Stimulated activated CD8-positive, alpha-beta memory T cell treated with anti-CD3 and anti-CD28 coated beads, Interleukin-4, amount 100 ng/mL, for 48 hours (primary cell): Measurements from ENCODE around the gene EDDM13.
"Not testable (repeated sequence)": the region's sequence is repeated elsewhere in the genome, so short reads cannot be mapped to it uniquely, and the experiment has no call there.

ENCODE experiments used
- DNase-seq: peaks from one replicate; pipeline ENCODE4 v3.0.0-alpha.2; 2020

EDDM13 gene, protein sequence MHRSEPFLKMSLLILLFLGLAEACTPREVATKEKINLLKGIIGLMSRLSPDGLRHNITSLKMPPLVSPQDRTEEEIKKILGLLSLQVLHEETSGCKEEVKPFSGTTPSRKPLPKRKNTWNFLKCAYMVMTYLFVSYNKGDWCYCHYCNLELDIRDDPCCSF

DNA sequence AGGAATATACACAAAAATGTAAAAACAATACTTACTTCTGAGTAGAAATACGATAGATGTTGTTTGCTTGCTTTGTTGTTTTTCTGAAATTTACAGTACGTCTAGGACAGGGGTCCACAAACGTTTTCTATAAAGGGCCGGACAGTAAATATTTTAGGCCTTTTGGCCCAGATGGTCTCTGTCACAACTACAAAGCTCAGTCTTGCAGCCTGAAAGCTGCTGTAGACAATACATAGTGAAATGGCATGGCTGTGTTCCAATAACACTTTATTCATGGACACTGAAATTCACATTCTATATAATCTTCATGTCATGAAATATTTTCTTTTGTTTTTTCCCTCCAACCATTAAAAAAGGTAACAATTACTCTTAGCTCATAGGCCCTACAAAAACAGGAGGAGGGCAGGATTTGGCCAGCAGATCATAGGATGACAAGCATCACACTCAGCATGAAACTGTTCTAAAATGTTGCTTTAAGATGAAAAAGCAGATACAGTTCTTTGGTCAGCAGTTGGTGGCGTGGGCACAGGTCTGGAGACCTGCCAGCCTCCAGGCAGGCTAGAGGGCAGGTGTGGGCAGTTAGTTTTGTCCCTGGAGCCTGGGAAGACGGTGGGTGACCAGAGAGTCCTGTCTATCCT lies at the start of gene EDDM13:
Gene EDDM13, plus strand, starts transcription at position 588 of the 638 bp plus-strand sequence. CDS start 87 bp downstream, outside the sequence.
- no peak for DNase-seq

DNA sequence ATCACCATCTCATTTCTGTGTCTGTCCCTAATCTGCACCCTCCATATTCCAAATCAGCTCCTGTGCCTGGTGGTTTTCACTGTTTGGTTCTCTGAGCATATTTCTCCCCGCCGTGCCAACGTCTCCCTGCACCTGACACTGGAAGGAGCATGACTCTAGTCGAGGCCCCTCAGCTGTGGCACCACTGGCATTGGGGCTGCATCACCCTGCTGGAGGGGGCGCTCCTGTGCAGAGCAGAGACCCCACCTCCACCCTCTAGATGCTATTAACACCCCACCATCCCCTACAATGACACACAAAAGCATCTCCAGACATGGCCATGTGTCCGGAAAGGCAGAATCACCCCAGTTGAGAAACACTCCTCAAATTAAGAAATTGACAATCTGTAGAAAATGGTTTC lies 49.6 kb upstream of the EDDM13 start:
- no peak for DNase-seq

DNA sequence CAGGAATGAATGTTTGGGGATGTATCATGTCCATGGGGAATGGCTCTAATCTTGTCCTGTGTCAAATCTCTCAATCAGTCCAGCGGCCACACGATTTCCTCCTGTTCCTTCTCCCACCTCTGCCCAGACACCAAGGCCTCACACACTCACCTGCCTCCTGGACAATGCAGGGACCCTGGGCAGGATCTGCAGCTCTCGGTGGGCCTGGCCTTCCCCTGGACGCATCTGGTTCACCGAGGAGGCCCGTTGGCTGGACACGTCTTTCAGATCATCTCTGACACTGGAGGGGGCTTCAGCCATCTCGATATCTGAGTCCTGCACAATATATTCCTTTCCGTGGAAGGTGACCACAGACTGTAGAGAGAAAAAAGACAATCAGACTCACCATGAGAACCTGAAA lies 49.1 kb upstream of the EDDM13 start:
- DNase-seq: no peak

DNA sequence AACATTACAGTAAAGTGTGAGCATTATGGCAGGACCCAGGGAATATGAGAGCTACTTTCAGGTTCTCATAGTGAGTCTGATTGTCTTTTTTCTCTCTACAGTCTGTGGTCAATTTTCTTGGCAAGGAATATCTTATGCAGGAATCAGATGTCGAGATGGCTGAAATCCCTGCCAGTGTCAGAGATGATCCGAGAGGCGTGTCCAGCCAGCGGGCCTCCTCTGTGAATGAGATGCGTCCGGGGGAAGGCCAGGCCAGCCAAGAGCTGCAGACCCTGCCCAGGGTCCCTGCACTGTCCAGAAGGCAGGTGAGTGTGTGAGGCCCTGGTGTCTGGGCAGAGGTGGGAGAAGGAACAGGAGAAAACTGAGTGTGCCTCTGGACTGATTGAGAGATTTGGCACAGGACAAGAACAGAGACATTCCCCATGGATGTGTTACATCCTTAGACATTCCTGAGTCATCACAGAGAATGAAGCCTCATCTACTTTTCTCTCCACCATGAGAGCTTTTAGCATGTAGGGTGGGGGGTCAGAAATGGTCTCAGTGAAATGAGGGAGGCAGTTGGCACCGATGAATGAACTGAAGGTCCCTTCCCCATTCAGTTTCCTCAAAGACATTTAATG lies 27.3 kb upstream of the EDDM13 start:
- no peak for DNase-seq

DNA sequence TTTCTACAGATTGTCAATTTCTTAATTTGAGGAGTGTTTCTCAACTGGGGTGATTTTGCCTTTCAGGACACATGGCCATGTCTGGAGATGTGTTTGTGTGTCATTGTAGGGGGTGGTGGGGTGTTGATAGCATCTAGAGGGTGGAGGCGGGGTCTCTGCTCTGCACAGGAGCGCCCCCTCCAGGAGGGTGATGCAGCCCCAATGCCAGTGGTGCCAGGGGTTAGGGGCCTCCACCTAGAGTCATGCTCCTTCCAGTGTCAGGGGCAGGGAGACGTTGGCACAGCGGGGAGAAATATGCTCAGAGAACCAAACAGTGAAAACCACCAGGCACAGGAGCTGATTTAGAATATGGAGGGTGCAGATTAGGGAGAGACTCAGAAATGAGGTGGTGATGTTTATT lies 26.8 kb upstream of the EDDM13 start:
- not testable (repeated sequence) for DNase-seq

DNA sequence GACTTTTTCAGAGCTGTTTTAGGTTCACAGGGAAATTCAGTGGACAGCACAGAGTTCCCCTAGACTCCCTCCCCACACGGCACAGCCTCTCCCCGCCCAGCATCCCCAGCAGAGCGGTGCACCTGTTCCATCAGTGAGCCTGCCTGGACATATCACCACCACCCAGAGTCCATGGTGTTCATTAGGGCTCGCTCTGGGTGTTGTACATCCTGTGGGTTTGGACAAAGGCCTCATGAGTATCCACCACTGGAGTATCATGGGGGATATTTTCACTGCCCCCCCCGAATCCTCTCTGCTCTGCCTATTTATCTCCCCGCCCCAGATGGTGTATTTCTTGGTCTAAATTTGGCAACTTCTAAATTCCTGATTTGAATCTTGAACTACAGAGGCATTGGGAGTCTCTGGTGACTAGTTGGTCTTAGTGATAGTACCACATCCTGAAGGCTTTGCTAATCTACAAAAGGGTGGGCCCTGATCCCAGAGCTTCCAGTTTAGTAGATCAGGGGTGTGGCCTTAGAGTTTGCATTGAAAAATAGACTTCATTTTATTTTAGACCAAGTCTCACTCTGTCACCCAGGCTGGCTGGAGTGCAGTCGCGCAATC lies 23.7 kb upstream of the EDDM13 start:
- DNase-seq: not testable (repeated sequence)

DNA sequence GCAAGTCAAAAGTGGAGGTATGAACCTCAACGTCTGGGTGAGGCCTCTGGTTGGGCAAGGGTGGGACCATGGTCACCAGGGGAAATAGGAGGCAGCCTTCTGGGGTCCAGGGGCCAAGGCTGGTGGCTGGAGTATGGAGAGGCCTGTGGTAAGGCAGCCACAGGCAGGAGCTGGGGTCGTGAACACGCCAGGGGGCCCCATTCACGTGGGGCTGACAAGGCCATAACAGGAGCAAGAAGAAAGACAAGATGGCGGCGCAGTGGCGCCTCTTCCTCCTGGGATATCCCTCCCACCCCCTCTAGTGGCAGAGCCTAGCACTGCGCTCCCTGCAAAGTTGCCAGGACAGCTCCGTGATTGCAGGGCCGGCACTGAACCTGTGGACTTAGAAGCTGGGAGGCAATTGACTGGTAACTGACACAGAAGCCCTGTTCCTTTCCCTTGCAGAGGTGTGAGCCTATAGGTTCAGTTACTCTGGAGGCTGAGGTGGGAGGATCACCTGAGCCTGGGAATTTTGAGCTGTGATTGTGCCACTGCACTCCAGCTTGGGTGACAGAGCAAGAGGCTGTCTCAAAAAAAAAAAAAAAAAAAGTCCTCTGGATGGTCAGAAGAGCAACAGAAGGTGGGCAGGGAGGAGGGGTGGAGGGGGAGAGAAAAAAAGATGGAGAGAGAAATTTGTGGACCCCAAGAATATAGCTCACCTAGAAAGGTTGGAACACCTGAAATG lies 19.7 kb upstream of the EDDM13 start:
- peak; percentile 90 for DNase-seq

DNA sequence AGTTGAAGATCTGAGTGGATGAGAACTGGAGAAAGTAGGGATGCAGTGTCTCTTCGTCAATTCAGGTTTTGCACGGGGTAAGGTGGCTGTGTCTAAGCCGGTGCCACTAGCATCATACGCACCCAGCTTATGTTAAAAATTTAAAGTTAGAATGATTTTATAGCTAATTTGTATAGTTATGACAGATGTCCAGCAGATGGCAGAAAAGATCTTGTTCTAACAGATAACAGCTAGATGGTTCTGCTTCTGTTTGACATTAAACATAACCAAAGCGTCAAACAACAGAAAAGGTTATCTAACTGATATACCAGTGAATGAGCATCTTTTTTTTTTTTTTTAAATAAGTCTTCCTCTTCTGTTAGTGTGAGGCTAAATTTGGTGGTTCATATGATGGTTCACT lies 18.8 kb upstream of the EDDM13 start:
- DNase-seq: no peak

DNA sequence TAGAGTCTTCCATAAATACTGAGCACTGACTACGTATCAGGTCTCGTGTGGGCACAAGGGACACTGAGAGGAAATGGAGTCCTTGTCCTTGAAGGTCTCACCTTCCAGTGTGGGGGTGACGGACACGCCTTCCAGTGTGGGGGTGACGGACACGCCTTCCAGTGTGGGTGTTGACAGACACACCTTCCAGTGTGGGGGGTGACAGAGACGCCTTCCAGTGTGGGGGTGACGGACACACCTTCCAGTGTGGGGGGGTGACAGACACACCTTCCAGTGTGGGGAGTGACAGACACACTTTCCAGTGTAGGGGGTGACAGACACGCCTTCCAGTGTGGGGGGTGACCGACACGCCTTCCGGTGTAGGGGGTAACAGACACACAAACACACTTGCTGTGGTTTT lies 14.3 kb upstream of the EDDM13 start:
- no peak for DNase-seq

DNA sequence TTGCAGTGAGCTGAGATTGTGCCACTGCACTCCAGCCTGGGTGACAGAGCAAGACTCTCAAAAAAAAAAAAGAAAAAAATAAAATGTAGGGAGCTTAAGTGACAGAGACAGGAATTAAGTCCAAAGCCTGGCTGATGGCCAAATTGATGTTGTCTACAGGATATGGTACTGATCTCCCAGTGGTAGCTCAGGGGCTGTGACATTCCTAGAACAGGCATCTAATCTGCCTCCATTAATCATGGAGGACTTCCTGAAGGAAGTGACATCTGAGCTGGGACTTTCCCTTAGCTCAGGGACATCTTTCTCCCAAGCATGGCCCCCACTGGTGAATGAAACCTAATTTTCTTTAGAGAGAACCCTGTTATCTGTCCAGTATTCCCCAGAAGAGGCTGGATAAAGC lies 11.4 kb upstream of the EDDM13 start:
- no peak for DNase-seq

DNA sequence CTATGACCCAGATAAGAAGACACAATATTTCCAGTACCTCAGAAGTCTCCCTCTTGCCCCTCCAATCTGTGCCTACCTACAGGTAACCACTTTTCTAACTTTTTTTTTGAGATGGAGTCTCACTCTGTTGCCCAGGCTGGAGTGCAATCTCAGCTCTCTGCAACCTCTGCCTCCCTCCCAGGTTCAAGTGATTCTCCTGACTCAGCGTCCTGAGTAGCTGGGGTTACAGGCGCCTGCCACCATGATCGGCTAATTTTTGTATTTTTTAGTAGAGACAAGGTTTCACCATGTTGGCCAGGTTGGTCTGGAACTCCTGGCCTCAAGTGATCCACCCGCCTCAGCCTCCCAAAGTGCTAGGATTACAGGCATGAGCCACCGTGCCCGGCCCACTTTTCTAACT lies 10.6 kb upstream of the EDDM13 start:
- DNase-seq: not testable (repeated sequence)

DNA sequence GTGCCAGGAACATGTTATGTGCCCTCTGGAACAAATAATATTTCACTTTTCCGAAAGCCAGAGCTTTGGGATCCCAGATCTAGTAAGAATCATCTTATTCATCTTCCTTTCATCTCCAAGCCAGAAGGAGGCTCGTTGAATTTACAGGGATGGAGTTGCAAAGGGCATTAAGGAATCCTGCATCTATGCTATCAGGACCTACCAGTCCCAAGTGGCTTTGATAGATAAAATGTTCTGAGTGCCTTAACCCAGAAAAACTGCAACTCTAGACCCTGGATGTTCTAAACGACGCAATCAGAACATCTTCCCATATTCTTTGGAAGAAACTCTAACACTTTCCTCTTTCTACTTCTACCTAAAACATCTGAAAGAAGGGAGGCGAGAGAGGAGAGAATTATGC lies 9.2 kb upstream of the EDDM13 start:
- no peak for DNase-seq

DNA sequence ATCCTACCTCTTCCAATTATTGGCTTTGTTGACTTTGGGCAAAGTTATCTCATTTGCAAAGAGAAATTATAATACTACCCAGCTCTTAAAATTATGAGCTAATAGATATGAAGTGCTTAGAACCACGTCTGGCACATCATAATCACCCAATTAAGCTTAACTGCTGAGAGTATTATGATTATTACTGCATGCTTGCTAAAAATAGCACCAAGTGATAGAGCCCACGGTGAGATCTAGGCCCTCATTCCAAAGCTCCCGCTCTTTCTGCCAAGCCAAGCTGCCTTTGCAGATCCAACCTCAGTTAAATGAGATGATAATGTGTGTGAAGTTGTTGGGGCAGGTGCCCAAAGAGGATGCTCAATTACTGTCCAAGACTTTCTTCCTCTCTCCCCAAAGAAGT lies 6.5 kb upstream of the EDDM13 start:
- no peak for DNase-seq

DNA sequence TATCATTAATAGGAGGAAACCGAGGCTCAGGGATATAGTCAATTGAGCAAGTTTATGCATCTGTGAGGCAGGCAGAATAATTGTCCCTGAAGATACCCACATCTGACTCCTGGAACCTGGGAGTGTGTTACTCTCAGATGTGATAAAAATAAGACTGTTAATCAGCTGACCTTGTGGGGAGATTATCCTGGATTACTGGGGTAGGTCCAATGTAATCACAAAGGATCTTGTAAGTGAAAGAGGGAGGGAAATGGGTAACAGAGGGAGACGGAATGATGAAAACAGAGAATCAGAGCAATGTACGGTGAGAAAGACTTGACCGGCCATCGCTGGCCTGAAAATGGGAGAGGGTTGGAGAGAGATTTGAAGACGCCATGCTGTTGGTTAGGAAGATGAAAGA lies 3.2 kb upstream of the EDDM13 start:
- no peak for DNase-seq

DNA sequence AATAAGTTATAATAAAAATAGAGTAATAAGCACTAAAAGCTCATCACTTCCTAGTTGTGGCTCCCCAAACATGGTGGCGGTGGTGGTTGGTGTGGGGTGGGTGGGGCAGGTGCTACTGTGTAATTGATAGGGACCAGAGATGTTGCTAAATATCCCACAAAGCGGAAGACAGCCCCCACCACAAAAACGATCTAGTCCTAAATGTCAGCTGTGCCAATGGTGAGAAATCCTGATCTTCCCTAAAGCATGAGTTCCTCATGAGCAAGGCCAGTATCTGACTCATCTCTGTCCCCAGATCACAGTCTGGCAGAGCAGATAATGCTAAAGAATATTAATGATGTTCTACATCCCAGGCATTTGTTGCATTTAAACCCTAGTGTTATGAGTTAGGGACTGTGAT lies 1.9 kb upstream of the EDDM13 start:
- DNase-seq: no peak

DNA sequence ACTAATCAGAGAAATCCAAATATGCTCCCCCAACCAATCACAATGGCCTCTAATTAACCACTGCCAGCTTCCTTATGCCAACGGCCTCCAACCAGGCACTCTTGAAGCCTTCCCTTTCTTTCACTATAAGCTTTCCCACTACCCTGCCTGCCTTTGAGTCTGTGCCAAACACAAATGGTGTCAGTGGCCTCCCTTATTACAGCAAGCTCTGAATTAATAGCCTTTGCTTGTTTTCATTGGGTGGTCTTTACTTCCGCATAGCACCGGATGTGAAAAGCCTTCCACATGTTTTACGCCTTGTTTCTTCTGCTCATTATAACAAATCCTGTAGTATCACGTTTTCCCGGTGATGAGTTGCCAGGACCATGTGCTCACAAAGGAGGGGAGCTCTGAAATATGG lies 1.4 kb upstream of the EDDM13 start:
- DNase-seq: no peak

DNA sequence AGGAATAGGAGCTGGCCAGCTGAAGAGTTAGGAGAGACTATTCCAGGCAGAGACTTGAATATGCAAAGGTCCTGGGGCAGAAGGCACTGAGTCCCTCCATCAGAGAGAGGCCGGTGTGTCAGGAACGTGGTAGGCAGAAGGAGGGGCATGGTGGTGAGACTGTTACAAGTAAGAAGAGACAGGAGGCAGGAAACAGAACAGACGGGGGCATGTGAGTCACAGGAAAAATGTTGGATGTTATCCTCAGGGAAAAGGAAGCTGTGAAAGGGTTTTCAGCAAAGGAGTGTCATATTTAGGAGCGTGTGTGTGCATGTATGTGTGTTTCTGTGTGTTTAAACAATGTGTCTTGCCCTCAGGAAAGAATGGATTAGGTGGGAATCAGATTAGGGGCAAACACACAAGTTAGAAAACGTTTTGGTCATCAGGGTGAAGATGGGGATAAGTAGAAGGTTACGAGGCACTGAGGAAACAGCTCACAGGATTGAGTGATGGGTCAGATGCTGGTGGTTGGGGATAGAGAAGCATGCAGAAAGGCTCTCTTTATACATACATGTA lies 1.1 kb downstream of the EDDM13 start:
- no peak for DNase-seq

DNA sequence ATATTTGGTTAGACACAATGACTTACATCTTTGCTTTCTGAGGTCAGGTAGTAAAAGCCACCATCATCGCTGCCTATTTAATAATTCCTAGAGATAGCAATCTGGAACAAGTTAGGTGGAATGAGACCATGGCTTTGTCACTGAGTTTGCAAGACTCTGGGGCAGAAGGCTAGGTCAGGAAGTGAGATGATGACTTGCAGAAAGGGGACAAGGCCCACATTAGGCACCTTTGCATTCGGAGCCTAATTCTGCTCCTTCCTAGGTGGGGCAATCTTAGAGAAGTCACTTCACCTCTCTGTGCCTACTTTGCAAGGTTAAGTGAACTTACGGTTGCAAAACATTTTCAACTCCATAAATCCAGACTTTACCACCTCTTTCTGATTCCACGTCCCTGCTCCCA lies 10.3 kb downstream of the EDDM13 start:
- DNase-seq: no peak

DNA sequence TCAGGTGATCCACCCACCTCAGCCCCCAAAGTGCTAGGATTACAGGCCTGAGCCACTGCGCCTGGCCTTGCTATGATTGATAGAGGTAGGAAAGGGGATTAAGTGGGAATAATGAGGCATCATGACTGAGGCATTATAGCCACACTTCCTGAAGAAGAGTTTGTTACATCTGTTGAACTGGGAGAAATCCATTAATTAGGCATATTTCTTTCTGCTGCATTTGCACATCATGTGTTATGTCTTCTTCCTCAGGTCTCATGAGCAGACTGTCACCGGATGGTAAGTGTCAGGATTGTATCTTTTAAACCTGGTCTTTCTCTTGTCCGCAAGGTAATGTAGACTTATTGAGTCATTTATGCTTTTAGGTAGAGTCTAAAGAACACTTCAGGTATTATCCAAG lies 12.2 kb downstream of the EDDM13 start:
- no peak for DNase-seq

DNA sequence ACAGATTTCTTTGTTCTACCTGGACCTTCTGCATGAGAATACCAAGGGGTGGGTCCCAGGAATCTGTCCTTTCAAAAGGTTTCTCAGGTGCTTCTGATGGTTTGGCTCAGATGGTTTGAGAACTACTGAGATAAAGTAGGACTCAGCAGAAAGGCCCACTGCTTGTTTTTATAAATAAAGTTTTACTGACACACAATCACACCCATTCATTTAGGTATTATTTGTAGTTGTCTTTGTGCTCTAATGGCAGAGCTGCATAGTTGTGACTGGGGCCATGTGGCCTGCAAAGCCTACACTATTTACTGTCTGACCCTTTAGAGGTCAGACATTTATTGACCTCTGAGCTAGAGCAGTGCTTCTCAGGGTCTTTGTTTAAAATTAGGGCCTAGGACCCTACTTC lies 17.6 kb downstream of the EDDM13 start:
- no peak for DNase-seq

DNA sequence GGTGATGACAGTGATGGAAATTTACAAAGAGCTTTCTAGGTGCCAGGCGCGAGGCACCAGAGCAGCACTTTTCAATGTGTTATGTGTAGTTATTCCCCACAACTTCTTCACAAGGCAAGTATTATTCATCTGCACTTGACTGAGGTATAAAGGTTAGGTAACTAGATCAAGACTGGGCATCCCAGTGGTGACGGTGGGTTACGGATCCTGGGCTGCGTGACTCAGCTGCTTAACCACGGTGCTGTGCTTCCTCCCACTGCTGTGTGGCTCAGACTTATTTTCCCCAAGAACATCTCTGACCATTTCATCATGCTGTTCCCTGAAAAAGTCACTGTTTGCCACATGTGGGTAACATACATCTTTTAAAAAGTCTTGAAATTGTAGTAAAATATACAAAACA lies 19.3 kb downstream of the EDDM13 start:
- DNase-seq: peak; percentile 42

DNA sequence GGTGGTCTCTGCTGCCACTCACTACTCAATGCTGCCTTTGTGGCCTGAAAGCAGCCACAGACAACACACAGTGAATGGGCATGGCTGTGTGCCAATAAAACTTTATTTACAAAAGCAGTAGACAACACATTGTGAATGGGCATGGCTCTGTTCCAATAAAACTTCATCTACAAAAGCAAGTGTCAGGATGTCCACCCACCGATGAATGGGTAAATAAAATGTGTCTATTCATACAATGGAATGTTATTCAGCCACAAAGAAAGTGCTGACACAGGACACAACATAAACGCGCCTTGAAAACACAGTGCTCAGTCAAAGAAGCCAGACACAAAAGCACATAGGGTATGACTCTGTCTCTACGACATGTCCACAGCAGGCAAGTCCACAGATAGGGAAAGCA lies 22.0 kb downstream of the EDDM13 start:
- no peak for DNase-seq
